Measurements from ENCODE around the gene CCHCR1. TPM values are rescaled to one million over a fixed set of nuclear protein-coding genes. Genes with fewer than 3 reads are reported as not detected.
A peak's percentile ranks its signal among the peaks of the same experiment; 100 is the strongest.
"Not testable (repeated sequence)": the region's sequence is repeated elsewhere in the genome, so short reads cannot be mapped to it uniquely, and the experiment has no call there.

Gene CCHCR1
- total and polyA plus RNA-seq, 2 donors from 2014 or later = 24.1 to 26.2 TPM

DNA sequence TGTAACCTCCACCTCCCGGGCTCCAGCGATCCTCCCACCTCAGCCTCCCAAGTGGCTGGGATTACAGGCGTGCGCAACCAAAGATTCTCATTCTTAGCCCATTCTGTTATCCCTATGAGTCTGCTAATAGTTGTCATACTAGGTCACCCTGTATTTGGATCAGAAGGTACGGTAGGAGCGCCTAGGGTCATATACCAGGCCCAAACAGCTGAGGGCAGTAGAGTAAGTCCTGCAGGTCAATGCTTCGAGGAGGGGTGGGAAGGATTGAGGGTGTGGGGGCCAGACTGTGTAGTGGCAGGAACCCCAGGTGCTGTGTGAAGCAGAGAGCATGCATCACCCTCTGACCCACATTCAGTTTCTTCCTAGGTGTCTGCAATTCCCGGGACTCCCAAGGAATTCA, 35.6 kb upstream of the CCHCR1 start:
- no peak overlapping the region for H3K9ac ChIP-seq (ENCODE audit: low read length in 3 of 3)
- intact Hi-C loops (cut with DNase I) = loop anchor here (5.0 kb wide), 1 partner anchor 56 kb away; the partner anchor contains the start of gene PSORS1C2
- H3K4me1 ChIP-seq (ENCODE audit: control insufficient read depth in 2 of 3, insufficient read depth in 2 of 3, low read depth in 1 of 3, low read length in 3 of 3) = peaks cover 0 to 3% (median 0%) of the 10 kb centered on the region in 3 donors
- DNase-seq (no peak), FAIRE-seq (no peak)
- no peaks in the 10 kb centered on the region for H3K27me3 ChIP-seq (ENCODE audit: control insufficient read depth, insufficient read depth, low read length)
- H3K4me3 ChIP-seq (ENCODE audit: low read length in 3 of 3) = no peak overlapping the region
- no peaks in the 10 kb centered on the region for H3K36me3 ChIP-seq (ENCODE audit: control insufficient read depth in 2 of 3, insufficient read depth in 3 of 3, low read length in 3 of 3)
- H3K27ac ChIP-seq (ENCODE audit: low read depth in 2 of 2, low read length in 2 of 2) = no peak overlapping the region
- H3K9me3 ChIP-seq (ENCODE audit: control insufficient read depth in 2 of 3, insufficient read depth in 1 of 3, low read length in 3 of 3) = no peaks in the 10 kb centered on the region
- TF ChIP-seq, protein P1, sequence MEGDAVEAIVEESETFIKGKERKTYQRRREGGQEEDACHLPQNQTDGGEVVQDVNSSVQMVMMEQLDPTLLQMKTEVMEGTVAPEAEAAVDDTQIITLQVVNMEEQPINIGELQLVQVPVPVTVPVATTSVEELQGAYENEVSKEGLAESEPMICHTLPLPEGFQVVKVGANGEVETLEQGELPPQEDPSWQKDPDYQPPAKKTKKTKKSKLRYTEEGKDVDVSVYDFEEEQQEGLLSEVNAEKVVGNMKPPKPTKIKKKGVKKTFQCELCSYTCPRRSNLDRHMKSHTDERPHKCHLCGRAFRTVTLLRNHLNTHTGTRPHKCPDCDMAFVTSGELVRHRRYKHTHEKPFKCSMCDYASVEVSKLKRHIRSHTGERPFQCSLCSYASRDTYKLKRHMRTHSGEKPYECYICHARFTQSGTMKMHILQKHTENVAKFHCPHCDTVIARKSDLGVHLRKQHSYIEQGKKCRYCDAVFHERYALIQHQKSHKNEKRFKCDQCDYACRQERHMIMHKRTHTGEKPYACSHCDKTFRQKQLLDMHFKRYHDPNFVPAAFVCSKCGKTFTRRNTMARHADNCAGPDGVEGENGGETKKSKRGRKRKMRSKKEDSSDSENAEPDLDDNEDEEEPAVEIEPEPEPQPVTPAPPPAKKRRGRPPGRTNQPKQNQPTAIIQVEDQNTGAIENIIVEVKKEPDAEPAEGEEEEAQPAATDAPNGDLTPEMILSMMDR (IDR thresholded peaks at IDR 0.05; ENCODE audit: borderline replicate concordance, extremely low read depth, insufficient read depth) = no peak

DNA sequence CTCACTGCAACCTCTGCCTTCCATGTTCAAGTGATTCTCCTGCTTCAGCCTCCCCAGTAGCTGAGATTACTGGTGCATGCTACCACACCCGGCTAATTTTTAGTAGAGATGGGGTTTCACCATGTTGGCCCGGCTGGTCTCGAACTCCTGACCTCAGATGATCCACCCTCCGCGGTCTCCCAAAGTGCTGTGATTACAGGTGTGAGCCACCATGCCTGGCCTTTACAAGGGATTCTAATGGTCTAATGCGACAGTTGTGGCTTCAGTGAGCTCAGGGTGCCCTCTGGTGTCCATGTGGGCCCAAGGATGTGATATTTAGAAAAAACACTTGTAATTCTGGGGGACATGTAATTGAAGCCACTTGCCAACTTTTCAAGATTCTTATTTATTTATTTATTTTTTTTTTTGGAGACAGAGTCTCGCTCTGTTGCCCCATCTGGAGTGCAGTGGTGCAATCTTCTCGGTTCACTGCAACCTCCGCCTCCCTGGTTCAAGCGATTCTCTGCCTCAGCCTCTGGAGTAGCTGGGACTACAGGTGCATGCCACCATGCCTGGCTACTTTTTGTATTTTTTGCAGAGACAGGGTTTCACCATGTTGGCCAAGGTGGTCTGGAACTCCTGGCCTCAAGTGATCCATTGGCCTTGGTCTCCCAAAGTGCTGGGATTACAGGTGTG, 35.0 kb upstream of the CCHCR1 start:
- peak in 4 of 5 donors; percentile 73 to 82 (median 77) for DNase-seq
- TF ChIP-seq, protein P1 (IDR thresholded peaks at IDR 0.05; ENCODE audit: borderline replicate concordance, extremely low read depth, insufficient read depth) = peak; percentile 86
- not testable (repeated sequence) for H3K9ac ChIP-seq (ENCODE audit: low read length in 3 of 3); H3K36me3 ChIP-seq (ENCODE audit: control insufficient read depth in 2 of 3, insufficient read depth in 3 of 3, low read length in 3 of 3); H3K4me3 ChIP-seq (ENCODE audit: low read length in 3 of 3); H3K9me3 ChIP-seq (ENCODE audit: control insufficient read depth in 2 of 3, insufficient read depth in 1 of 3, low read length in 3 of 3); H3K27ac ChIP-seq (ENCODE audit: low read depth in 2 of 2, low read length in 2 of 2); FAIRE-seq; H3K4me1 ChIP-seq (ENCODE audit: control insufficient read depth in 2 of 3, insufficient read depth in 2 of 3, low read depth in 1 of 3, low read length in 3 of 3); H3K27me3 ChIP-seq (ENCODE audit: control insufficient read depth, insufficient read depth, low read length)
- intact Hi-C loops (cut with DNase I) = loop anchor here (5.0 kb wide), 1 partner anchor 55 kb away; the partner anchor contains the start of gene PSORS1C2

DNA sequence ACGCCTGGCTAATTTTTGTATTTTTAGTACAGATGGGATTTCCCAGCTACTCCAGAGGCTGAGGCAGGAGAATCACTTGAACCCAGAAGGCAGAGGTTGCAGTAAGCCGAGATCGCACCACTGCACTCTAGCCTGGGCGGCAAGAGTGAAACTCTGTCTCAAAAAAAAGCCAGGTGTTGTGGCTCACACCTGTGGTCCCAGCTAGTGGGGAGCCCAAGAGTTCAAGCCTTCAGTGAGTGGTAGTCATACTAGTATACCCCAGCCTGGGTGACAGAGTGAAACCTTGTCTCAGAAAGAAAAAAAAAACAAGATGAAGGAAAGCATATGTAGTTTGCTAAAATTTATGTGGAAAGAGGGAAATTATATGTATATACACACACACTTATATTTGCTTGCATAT, 32.9 kb upstream of the CCHCR1 start:
- Histone ChIP-seq H3K9me3 (ENCODE audit: control insufficient read depth in 2 of 3, insufficient read depth in 1 of 3, low read length in 3 of 3) (no peaks in the 10 kb centered on the region), H3K4me3 (ENCODE audit: low read length in 3 of 3) (no peak overlapping the region), H3K9ac (ENCODE audit: low read length in 3 of 3) (no peak overlapping the region), H3K4me1 (ENCODE audit: control insufficient read depth in 2 of 3, insufficient read depth in 2 of 3, low read depth in 1 of 3, low read length in 3 of 3) (peaks cover 0 to 3% (median 2%) of the 10 kb centered on the region in 3 donors), H3K27me3 (ENCODE audit: control insufficient read depth, insufficient read depth, low read length) (no peaks in the 10 kb centered on the region), H3K27ac (ENCODE audit: low read depth in 2 of 2, low read length in 2 of 2) (no peak overlapping the region), H3K36me3 (ENCODE audit: control insufficient read depth in 2 of 3, insufficient read depth in 3 of 3, low read length in 3 of 3) (no peaks in the 10 kb centered on the region)
- intact Hi-C loops (cut with DNase I) = loop anchor here (5.0 kb wide), 1 partner anchor 53 kb away; the partner anchor contains the start of gene PSORS1C2
- TF ChIP-seq, protein P1 (IDR thresholded peaks at IDR 0.05; ENCODE audit: borderline replicate concordance, extremely low read depth, insufficient read depth) = no peak
- FAIRE-seq (no peak), DNase-seq (no peak)

DNA sequence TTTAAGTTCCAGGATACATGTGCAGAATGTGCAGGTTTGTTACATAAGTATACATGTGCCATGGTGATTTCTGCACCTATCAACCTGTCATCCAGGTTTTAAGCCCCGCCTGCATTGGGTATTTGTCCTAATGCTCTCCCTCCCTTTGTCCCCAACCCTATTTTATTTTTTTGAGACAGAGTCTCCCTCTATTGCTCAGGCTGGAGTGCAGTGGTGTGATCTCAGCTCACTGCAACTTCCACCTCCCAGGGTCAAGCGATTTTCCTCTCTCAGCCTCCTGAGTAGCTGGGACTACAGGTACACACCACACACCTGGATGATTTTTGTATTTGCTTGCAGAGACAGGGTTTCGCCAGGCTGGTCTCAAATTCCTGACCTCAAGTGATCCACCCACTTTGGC, 31.6 kb upstream of the CCHCR1 start:
- H3K9me3 ChIP-seq (ENCODE audit: control insufficient read depth in 2 of 3, insufficient read depth in 1 of 3, low read length in 3 of 3); FAIRE-seq; H3K4me1 ChIP-seq (ENCODE audit: control insufficient read depth in 2 of 3, insufficient read depth in 2 of 3, low read depth in 1 of 3, low read length in 3 of 3); H3K36me3 ChIP-seq (ENCODE audit: control insufficient read depth in 2 of 3, insufficient read depth in 3 of 3, low read length in 3 of 3); DNase-seq; intact Hi-C loops (cut with DNase I); H3K27ac ChIP-seq (ENCODE audit: low read depth in 2 of 2, low read length in 2 of 2); H3K27me3 ChIP-seq (ENCODE audit: control insufficient read depth, insufficient read depth, low read length); H3K4me3 ChIP-seq (ENCODE audit: low read length in 3 of 3); H3K9ac ChIP-seq (ENCODE audit: low read length in 3 of 3): not testable (repeated sequence)

Measured in kidney (tissue), 14 donors.